RWPE2 (cell line): ENCODE results near the gene COX15.

ENCODE experiments used
- ATAC-seq: fragments of 200-7000 bp; cut with Tn5 transposase; 3 replicates; pipeline ENCODE4 v1.9.1; 2021; ENCODE audit warnings: low read depth
- DNase-seq: peaks from one replicate; pipeline ENCODE4 v3.0.0-alpha.2; 2020; ENCODE audit warnings: low spot score
- H3K27ac ChIP-seq: fragments of 450-650 bp; 2 replicates; pipeline ENCODE4 v1.5.1; 2017; ENCODE audit warnings: mild to moderate bottlenecking; ENCODE audit not compliant: poor library complexity, severe bottlenecking
- H3K27me3 ChIP-seq: fragments of 250-450 bp; sonication (Bioruptor Pico); 2 replicates; pipeline ENCODE4 v1.5.1; 2021; ENCODE audit warnings: mild to moderate bottlenecking, moderate library complexity; ENCODE audit not compliant: insufficient read depth, poor library complexity, severe bottlenecking
- H3K36me3 ChIP-seq: fragments of 250-450 bp; sonication (Bioruptor Pico); 2 replicates; pipeline ENCODE4 v1.5.1; 2020; ENCODE audit warnings: low read depth, mild to moderate bottlenecking, moderate library complexity
- H3K4me1 ChIP-seq: fragments of 250-450 bp; sonication (Bioruptor Pico); 2 replicates; pipeline ENCODE4 v1.5.1; 2021; ENCODE audit warnings: mild to moderate bottlenecking, moderate library complexity; ENCODE audit not compliant: insufficient read depth, poor library complexity, severe bottlenecking
- H3K4me3 ChIP-seq: fragments of 250-450 bp; sonication (Bioruptor Pico); 2 replicates; pipeline ENCODE4 v1.5.1; 2021; ENCODE audit warnings: mild to moderate bottlenecking, moderate library complexity; ENCODE audit not compliant: severe bottlenecking
- H3K9me3 ChIP-seq: fragments of 250-450 bp; sonication (Bioruptor Pico); 2 replicates; pipeline ENCODE4 v1.5.1; 2021; ENCODE audit warnings: mild to moderate bottlenecking, moderate library complexity; ENCODE audit not compliant: severe bottlenecking
- CTCF ChIP-seq: fragments of 450-650 bp; IDR thresholded peaks from one replicate; pipeline ENCODE4 v1.5.1; 2017; ENCODE audit warnings: mild to moderate bottlenecking, moderate library complexity; ENCODE audit not compliant: poor library complexity, severe bottlenecking

The COX15 gene

GRCh38 chr10:99770408-99771045 is 38.6 kb upstream of the COX15 start:
- Histone ChIP-seq H3K36me3 (no peaks in the 10 kb centered on the region), H3K4me1 (peaks cover 2% of the 10 kb centered on the region), H3K9me3 (no peaks in the 10 kb centered on the region), H3K27ac (no peak overlapping the region), H3K27me3 (no peaks in the 10 kb centered on the region), H3K4me3 (no peak overlapping the region)
- no peak for TF ChIP-seq CTCF
- no peak for DNase-seq
- no peak for ATAC-seq

- H3K4me3 ChIP-seq: no peak overlapping the region
- no peaks in the 10 kb centered on the region for H3K27me3 ChIP-seq
- ATAC-seq (no peak), DNase-seq (no peak)
- no peaks in the 10 kb centered on the region for H3K4me1 ChIP-seq
- no peaks in the 10 kb centered on the region for H3K9me3 ChIP-seq
- no peak for TF ChIP-seq CTCF
- H3K27ac ChIP-seq: no peak overlapping the region
- H3K36me3 ChIP-seq: no peaks in the 10 kb centered on the region
Measured at GRCh38 chr10:99769706-99770105, 37.8 kb upstream of the COX15 start.

GRCh38 chr10:99768556-99768955 is 36.6 kb upstream of the COX15 start:
- no peak for ATAC-seq
- no peaks in the 10 kb centered on the region for H3K9me3 ChIP-seq
- H3K4me3 ChIP-seq: no peak overlapping the region
- TF ChIP-seq CTCF: no peak
- H3K36me3 ChIP-seq: no peaks in the 10 kb centered on the region
- no peaks in the 10 kb centered on the region for H3K27me3 ChIP-seq
- no peaks in the 10 kb centered on the region for H3K4me1 ChIP-seq
- DNase-seq: no peak
- no peak overlapping the region for H3K27ac ChIP-seq

GRCh38 chr10:99767901-99768300 is 36.0 kb upstream of the COX15 start:
- Histone ChIP-seq H3K4me3 (no peak overlapping the region), H3K36me3 (no peaks in the 10 kb centered on the region), H3K4me1 (no peaks in the 10 kb centered on the region), H3K27ac (no peak overlapping the region), H3K9me3 (no peaks in the 10 kb centered on the region), H3K27me3 (no peaks in the 10 kb centered on the region)
- TF ChIP-seq CTCF: no peak
- ATAC-seq: no peak
- no peak for DNase-seq

GRCh38 chr10:99766302-99766681 is 34.4 kb upstream of the COX15 start:
- no peaks in the 10 kb centered on the region for H3K27me3 ChIP-seq
- no peaks in the 10 kb centered on the region for H3K4me1 ChIP-seq
- DNase-seq (no peak), ATAC-seq (no peak)
- no peaks in the 10 kb centered on the region for H3K9me3 ChIP-seq
- no peak for TF ChIP-seq CTCF
- no peaks in the 10 kb centered on the region for H3K36me3 ChIP-seq
- H3K4me3 ChIP-seq: no peak overlapping the region
- H3K27ac ChIP-seq: no peak overlapping the region
